T follicular helper cell (primary cell): ENCODE data around the gene CLK4.
"Not testable (repeated sequence)": the region's sequence is repeated elsewhere in the genome, so short reads cannot be mapped to it uniquely, and the experiment has no call there.

Experiments used
- DNase-seq: peaks from one replicate; pipeline ENCODE4 v3.0.0-alpha.2; 2020; ENCODE audit warnings: low read depth

Gene CLK4

DNA sequence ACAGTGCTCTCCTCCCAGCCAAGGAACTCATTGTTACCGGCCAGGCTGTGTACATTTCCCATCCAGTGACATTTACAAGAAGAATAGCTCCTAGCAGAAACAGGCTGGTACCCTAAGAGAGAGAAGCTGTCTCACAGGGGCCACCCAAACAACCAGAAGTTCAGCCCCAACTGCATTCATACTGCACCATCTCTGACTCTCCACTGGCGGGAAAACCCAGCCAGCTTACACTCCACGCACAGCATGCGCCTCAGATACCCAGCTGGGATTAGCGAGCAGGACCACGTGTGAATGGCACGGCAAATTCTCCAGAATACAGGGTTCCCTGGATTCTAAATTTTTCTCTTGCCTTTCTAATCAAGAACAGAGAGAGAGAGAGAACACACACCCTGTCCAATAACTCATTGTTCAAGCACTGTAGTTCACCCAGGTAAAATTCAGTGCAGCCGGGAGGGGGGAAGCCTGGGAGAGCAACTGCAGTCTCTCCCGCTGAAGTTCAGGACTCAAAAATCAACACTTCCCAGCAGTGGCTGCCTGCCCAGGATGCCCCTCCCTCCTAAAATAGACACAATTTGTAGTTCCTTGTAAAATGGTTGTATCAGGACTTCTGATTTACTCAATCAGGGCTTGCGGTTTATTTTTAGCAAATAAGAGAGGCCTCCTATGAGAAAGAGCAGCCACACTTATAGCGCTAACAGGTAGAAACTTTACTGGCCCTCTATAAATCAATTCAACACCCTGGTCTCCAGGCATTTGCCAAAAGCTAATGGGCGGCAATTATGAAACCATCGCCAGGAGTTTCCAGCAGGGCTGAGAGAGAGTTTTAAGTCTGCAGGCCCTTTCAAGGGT is 38.9 kb downstream of the CLK4 start:
- DNase-seq = no peak

DNA sequence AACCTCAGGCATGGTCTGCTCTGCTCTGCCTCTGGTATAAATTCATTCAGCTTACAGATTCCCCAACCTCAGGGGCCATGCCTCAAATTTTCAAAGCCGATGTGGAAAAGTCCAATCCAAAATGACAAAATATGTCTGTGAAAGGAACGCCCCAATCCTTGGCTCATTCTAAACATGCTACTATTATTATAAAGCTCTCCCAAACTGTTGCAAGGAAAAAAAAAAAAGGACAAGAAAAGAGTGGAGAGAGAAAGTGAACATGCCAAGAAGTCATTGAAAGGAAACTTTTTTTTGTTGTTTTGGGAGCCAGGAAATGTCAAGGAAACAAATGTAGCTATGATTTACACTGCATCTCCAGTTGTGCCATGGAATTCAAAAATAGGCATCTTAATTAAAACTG is 40.5 kb downstream of the CLK4 start:
- DNase-seq = no peak

DNA sequence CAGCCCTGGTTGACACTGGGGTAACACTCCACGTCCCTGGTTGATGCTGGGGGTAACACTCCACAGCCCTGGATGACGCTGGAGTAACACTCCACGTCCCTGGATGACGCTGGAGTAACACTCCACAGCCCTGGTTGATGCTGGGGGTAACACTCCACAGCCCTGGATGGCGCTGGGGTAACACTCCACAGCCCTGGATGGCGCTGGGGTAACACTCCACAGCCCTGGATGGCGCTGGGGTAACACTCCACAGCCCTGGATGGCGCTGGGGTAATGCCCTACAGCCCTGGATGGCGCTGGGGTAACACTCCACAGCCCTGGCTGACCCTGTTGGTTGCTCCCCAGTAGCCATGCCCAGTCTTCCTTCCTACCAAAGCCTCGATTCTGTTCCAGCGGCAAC is 41.4 kb downstream of the CLK4 start:
- not testable (repeated sequence) for DNase-seq

DNA sequence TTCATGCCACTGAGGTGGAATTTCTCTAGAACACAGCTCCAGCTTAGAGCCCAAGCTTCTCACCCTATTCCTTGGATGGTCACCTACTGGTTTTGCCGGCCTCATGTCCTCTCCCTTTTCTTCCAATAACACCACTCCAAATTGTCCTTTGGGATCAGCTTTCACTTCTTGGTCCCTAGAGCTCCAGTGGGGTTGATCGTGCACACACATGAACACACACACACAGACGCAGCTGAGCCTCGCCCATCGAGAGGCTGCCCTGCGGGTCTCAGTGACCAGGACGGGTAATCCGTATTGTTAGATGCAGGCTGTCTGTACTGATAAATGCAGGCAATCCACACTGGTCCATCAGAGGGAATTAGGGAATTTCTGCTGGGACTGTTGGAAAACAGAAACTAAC is 43.6 kb downstream of the CLK4 start:
- DNase-seq = no peak

DNA sequence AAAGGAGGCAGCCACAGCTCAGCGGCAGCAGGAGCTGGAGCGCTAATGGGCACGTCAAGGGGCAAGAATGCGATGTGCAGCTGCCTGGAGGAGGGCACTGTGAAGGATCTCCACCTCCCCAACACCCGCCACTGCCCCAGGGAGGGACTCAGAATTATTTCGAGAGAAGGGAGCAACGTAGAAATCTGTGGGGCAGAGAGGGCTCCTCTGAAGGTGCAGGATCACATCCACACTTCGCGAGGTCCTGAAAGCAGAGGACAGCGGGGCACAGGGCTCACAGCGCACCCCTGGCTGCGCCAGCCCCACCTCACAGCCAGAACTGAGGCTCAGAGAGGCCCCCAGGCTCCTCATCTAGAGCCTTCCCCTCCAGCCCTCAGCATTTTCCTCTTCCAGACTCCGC is 44.6 kb downstream of the CLK4 start:
- no peak for DNase-seq

DNA sequence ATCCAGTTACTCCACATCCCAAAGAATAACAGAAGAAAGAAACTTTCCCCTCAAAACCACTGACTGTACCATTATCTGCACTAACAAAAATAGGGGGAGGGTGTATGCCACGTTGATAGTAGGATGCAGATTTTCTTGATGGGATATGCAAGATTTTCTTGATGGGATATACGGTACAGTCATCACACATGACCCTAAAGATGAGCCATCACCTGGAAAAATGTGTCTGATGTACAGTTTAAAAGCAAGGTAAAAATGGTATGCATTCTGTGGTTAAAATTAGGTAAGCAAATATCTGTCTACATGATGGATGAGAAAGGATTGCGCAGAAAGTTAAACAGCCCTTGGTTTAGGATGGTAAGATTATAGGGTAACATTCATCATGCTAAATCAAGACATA is 45.2 kb downstream of the CLK4 start:
- no peak for DNase-seq

DNA sequence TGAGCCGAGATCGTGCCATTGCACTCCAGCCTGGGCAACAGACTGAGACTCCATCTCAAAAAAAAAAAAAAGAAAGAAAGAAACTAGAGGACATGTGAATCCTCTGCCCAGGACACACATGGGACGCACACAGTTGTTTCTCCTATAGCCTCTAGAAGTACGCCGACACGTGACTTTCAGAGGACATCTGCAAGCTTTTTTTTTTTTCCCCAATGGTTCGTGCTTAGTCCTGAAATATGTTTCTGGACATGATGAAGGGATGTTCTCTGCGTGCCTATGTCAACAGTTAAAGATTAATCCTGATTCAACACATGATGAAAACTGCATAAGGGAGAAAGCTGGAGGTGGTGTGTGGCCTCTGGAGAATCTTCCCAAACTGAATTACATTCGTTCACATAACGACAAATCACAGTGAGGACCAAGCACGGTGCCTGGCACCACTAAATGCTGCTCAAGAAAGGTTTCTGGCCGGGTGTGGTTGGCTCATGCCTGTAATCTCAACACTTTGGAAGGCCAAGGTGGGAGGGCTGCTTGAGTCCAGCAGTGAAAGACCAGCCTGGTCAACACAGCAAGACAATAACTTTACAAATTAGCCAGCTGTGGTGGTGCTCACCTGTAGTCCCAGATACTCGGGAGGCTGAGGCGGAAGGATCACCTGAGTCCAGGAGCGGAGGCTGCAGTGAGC is 46.4 kb downstream of the CLK4 start:
- DNase-seq = no peak

DNA sequence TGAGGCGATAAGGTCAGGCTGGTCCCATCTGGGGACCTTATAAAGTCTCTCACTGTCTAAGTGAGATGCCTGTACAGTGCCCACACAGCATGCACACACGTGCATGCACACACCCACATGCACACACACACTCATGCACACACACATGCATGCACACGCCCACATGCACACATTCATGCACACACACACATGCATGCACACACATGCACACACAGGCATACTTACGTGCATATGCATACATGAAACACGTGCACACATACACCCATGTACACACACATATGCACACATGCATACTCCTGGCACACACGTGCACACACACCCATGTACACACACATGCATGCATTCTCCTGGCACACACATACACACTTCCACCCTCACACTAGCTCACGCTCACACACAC is 48.9 kb downstream of the CLK4 start:
- no peak for DNase-seq

DNA sequence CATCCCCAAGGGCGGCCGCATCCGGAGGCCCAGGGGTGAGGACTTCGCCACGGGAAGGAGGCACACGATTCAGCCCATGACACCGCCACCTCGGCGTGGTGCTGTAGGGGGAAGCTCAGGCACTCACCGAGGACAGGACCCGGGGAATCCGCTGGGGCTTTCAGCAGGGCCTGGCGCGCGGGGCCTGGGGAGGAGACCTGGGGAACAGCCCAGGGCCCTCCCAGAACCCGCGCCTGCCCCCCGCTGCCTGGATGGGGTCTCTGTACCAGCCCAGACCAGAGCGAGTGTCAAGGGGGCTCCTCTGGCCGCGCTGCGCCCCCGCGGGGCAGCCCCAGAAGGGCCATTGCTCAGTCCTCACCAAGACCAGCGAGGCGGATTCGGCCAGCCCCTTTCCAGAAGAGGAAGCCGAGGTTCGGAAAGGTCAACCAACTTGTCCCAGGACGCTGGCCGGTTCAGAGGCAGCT is 49.4 kb downstream of the CLK4 start:
- no peak for DNase-seq

DNA sequence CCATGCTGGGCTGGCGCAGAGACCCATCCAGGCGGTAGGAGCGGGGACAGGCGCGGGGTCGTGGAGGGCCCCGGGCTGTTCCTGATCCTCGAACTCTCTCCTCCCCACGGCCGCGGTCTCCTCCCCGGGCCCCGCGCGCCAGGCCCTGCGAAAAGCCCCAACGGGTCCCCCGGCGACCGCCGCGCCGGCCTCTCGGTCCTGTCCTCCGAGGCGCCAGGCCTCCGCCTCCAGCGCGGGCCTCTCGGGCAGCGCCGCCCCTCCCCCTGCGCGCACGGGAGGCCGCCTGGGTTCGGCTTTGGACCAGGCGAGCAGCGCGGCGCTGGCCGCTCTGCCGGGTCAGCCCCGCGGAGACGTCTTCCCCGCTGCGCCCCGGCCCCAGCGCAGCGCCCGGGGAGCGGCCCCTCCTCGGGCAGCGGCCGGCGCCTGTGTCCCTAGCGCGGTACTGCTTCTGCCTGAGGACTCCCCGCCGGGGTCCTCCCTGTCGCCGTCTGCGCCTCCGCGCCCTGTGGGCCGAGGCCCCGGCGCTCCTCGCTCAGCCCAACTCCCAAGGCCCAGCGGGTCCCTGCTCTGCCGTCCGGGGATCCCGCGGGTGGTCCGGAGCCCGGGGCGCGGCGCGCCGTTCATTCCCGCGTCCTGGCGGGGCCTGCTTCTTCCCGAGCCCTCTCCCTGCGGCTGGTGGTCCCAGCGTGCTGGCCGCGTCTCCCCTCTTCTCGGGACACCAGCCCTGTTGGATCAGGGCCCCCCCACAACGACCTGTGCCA is 50.1 kb downstream of the CLK4 start:
- DNase-seq = no peak

DNA sequence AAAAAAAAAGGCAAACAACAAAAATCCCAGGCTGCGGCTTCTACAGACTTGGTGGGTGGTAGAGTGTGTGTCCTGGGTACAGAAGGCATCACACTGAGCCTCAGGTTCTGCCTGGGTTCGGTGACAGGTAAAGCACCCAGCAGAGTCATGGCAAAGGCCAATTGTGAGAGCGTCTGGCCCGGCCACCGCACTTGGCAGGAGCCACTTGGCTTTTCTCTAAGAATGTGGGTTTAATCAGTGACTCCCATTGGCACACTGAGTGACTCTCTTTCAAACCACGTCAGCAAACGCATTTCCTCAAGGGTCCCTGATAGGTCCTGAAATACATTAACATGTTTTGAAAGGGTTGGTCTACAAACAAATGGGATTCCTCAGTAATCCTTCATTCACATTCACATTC is 53.6 kb downstream of the CLK4 start:
- no peak for DNase-seq

DNA sequence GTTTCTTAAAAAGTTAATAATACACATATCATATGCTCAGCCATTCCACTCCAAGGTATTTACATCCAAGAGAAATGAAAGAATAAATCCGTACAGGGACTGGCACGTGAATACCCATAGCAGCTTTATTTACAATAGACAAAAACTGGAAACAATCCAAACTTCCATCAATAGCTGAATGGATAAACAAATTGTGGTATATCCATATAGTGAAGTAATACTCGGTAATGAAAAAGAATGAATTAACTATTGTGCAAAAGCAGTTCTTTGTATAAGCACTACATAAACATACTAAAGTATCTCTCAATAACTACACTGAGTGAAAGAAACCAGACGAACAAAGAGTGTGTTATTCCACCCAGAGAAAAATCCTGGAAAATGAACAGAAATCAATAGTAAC is 54.2 kb downstream of the CLK4 start:
- no peak for DNase-seq

DNA sequence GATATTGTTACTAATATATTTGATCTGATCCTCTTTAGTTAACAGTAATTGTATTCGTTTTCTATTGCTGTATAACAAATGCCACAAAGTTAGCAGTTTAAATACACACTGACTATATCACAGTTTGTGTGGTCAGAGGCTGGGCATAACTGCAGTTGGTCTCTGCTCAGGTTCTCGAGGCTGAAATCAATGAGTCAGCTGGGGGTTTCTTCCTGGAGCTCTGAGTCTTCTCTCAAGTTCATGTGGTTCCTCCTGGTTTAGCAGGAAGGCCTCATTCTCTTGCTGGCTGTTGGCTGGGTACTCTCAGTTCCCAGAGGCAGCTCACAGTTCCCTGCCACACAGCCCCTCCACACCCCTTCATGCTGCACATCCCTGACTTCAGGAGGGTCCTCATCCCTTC is 57.4 kb downstream of the CLK4 start:
- DNase-seq = no peak

DNA sequence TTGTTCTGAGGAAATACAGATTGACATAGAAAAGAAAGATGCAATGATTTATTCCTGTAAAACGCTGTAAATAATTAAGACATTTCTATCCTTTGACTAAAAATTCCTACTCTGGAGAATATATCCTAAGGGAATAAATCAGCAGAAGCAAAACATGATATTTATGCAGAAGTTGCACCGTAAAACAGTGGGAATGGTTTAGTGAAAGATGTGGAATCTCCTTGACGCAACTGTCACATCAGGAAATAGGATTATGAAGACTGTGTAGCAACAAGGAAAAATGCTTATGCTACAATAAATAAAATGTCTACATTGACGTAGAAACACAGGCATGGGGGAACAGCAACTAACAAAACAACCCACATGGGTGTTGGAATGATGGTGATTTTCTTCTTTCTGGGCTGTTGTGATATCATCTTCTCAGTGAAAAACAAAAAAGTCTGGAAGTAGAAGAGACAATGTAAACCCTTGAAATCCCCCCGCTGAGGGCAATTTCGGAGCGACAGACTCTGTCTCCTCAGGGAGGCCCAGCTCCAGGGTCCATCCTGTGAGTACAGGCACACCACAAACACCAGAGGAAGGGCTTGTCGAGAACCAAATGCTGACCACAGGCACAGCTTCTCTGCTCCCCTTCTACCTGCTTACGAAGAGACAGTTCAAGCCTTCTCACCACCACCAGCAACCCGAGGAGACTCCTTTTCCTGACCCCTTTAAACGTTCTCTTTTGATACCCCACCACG is 61.9 kb downstream of the CLK4 start:
- DNase-seq = no peak

DNA sequence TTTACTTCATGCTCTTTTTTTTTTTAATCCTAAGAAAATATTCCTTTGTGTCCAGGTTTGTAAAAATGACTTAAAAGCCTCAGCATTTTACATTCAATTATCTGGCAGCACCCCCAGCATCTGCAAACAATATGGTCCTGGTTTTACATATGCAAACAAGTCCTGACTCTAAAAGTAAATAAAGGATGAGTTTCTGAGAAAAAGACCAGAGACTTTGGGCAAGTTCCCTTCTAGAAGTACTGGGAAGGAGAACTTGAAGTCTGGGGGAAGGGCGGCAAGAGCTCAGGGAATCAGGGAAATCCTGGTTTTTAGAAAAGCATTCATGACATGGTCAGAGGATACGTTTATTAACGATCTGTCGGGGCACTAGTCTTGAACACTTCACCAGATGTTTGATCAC is 62.5 kb downstream of the CLK4 start:
- no peak for DNase-seq

DNA sequence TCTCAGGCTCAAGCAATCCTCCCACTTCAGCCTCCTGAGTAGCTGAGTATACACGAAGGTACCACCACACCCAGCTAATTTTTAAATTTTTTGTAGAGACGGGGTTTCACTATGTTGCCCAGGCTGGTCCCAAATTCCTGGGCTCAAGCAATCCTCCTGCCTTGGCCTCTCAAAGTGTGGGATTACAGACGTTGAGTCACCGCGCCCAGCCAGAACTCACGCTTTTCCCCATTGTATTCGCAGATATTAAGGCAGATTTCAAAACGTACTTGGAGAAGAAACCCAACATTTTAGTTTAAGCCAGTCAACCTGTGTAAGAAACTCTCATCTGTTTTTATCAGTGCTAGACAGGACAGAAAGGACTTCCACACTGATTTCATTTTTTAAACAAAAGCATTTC is 63.2 kb downstream of the CLK4 start:
- no peak for DNase-seq

DNA sequence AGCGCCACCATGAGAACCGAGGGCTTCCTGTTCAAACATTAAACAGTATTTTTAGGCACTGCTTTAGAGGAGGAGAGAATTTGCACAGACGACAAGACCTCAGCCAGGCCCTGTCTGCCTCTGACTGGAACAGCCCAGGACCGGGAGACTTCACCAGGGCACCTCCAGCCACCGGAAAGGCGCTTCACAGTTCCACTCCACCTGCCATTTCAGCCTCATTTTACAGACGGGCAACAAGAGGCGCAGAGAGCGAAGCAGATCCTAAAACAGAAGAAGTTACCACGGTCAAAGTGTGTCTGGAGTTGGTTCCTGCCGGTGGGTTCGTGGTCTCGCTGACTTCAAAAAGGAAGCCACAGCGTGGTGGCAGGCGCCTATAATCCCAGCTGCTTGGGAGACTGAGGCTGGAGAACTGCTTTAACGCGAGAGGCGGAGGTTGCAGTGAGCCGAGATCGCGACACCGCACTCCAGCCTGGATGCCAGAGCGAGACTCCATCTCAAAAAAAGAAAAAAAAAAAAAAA is 65.0 kb downstream of the CLK4 start:
- DNase-seq = no peak

DNA sequence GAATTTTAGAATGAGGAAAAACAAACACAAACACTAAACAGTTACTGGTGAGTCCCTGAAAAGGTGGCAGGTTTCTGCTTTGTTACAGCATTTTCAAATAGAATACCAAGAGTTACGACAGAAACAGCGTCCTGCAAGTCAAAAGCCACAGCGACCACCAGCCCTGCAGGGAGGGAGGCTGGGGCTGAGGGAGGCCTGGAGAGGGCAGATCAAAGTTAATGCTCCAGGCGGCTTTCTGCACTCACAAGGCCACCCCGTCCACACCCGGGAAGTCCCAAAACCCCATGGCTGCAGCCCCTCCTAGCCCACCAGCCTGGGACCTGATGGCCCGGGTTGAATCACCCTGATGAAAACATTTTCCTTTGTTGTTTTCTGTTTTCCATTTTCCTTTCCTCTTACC is 65.9 kb downstream of the CLK4 start:
- no peak for DNase-seq

DNA sequence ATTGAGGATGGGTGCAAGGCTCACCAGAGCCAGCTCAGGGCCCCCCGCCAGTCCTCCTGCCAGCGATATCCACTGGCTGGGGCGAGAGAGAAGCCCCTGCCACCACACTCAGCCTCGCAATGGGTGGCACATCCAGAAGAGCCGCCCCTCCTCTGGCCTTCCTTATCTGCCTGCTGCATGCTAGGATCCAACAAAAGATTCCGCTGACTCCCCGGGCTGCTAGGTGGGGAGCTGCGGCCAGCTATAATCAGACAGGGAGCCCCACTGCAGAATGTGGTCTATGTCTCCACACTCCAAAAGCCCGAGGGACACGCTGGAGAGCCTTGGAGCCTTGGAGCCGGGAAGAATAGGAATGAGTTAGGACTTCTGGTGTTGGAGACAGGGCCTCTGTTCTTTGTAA is 69.4 kb downstream of the CLK4 start:
- DNase-seq = no peak

DNA sequence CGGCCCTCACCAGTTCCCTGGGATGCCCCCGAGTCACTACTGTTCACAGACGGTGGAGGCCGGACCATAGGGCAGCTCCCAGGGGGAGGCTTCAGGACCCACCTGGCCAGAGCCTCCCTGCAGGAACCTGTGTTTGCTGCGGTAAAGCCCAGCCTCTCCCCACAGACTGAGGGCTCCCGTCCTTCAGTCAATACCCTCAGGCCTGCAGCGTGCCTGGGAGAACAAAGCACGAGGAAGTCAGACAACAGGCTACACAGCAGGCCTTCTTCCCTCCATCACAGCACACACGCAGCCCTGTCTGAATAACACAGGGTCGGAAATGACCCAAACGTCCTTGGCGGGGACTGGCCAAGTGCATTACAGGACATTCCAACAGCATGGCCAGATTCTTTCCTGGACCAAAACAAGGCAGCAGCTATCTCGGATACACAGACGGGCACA is 71.1 kb downstream of the CLK4 start:
- no peak for DNase-seq

DNA sequence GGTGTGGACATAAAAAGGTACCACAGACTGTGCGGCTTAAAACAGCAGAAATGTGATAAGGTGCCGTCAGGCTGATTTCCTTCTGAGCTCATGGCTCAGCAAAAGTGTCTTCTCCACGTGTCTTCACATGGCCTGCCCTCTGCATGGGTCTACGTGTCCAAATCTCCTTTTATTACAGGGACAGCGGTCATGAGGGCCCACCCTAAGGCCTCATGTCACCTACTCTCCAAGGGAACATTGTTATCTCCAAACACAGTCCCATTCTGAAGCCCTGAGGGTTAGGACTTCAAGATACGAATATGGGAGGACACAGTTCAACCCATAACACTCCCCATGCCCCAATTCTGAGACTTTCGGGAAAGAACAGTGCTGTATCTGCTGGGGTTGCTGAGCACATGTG is 71.8 kb downstream of the CLK4 start:
- DNase-seq = no peak

DNA sequence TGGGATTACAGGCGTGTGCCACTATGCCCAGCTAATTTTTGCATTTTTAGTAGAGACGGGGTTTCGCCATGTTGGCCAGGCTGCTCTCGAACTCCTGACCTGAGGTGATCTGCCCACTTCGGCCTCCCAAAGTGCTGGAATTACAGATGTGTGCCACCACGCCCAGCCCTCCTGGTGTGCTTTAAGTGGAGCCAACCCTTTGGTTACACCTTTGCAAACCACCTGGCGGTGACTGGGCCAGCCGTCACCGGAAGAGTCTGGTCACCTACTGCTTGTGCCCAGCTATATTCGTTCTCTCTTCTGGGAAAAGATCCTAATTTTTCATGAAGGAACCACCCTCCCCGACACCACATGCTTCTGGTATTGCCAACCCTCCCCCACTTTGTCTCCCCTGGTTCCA is 72.5 kb downstream of the CLK4 start:
- no peak for DNase-seq
